HG02840 (cell line): ENCODE results near the gene TUBA8.
"Not testable (repeated sequence)": the region's sequence is repeated elsewhere in the genome, so short reads cannot be mapped to it uniquely, and the experiment has no call there.

ENCODE experiments used
- ATAC-seq: cut with Tn5 transposase; IDR thresholded peaks from one replicate; pipeline ENCODE4 v1.9.1; 2021; ENCODE audit warnings: mild to moderate bottlenecking, moderate library complexity, moderate number of reproducible peaks; ENCODE audit not compliant: unreplicated experiment, low FRiP score

The TUBA8 gene

DNA sequence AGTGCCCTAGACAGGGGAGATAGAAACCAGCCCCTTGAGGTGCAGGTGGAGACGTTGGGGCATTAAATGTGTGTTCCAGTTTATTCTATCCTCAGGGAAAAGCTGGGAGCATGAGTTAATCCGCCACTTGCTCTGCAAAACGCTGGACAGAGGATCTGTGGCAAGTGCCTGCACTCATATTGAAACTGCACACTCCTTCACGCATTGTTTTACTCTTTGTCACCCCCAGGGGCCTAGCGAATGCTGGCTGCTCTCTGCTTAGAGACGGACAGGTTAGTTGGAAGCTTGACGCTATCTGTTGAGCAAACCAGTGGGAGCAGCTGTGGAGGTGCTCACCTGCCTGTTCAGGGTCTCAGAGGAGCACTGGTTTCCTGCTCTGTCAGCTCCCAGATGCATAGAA, 53.2 kb downstream of the TUBA8 start:
- not testable (repeated sequence) for ATAC-seq

DNA sequence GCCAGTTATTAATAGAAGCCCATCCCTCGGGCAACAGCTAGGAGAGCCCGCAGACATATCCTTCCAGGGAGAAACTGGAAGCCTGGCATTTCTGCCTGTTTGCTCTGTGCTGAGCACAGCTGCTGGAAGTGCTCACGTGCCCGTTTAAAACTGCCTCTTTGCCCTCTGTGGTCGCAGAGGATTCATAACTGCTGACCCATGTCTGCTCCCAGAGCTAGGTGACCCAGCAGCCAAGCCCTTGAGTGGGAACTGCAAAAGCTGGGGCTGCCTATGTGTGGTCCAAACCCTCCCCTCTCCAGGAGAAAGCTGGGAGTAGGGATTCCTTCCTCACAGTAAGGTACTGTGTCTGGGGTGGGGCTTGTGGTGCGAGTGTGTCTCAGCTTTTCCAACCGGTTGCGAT, 54.0 kb downstream of the TUBA8 start:
- not testable (repeated sequence) for ATAC-seq

DNA sequence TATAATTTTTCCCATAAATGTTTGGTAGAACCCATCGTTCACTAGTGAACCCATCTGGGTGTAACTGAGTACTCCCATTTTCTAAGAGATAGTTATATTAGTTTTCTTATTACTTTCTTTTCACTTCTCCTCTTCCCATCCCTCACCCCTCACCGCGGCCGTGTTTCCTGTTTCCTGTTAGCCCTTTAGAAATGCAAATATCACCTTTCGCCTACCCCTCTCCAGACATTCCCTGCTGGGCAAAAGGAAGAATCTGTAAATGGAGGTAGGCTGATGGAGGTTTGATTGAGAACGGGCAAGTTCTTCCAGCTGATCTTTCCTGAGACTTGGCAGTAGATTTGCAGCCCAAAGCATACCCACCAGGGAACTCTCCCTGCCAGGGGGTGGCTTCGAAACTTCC, 54.7 kb downstream of the TUBA8 start:
- ATAC-seq, result not testable (repeated sequence)

DNA sequence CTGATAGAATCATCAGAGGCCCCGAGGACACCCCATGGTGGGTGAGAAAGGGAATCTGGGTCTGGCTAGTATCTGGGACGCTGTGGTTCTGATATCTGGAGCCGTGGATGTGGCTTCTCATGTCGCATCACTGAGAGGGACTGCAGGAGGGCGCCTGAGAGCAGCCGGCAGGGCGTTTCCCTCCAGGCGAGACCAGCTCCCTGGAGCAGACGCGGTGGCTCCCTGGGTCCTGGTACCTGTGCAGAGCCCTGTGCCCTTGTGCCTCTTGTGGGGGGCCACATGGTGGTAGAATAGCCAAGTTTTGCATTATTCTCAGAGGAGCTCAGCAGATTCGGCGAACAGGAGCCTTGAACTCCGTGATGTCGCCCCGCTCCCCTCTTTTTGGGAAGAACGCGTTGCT, 59.7 kb downstream of the TUBA8 start:
- ATAC-seq, result not testable (repeated sequence)

DNA sequence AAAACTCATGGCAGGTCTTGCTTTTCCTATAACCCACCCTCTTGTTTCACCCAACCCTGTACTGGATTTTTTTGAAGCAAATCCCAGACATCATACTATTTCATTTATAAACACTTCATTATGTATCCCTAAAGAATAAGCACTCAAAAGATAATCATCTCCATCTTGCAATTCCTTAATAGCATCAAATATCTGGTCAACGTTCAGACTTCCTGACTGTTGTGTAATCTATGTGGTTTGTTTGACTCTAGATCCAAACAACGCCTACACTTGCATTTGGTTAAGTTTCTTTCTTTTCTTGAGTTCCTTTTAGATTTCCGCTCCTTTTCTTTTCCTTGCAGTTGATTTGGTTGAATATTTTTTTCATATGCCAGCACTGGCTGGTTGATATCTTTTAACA, 61.6 kb downstream of the TUBA8 start:
- ATAC-seq, result not testable (repeated sequence)

DNA sequence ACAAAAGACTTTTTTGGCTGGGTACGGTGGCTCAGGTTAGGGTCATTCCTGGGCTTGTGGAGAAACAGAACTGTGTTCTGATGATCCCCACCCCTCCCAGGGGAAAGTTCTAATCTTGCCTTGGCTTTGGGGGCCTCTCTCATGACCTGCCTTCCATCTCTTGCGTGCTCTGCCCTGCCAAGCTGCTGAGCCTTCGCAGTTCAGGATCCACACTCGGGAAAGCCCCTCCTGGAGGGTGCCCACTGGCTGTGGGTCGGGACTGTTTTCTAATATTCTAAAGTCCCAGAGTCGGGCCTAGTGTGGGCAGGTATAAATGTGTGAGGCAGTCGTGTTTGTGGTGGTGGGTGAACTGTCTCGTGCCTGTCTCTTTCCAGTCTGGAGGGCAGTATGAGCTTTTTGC, 62.2 kb downstream of the TUBA8 start:
- not testable (repeated sequence) for ATAC-seq

DNA sequence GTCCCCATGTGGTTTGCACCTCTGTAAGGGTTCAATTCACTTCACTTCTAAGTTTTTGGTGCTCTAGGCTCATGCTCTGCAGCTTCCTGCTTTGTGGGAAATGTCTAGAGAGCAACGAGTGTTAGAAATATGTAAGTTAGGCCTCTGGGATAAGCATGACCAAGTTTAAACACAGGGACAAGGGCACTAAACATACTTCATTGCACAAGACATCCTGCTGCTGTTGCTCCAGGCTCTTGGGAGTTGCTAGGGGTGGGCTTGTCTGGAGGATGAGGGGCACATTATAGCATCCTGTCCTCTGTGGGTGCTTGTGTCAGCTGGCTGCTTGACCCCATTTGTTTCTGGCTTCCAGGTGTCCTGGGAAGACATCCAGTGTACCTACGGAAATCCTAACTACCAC, 62.8 kb downstream of the TUBA8 start:
- ATAC-seq, result not testable (repeated sequence)
